Mesothelial cell of epicardium (in vitro differentiated cells): ENCODE data around the gene TATDN3. TPM values are rescaled to one million over a fixed set of nuclear protein-coding genes. Genes with fewer than 3 reads are reported as not detected.

Experiments used
- DNase-seq, 2 experiments: peaks; one replicate each; pipeline ENCODE4 v3.0.0; 2021; ENCODE audit warnings: low spot score in 2 of 2; ENCODE audit not compliant: unreplicated experiment in 2 of 2
- H3K27ac Mint-ChIP-seq: 2 replicates; pipeline ENCODE4 v1.8.0; 2021; ENCODE audit warnings: mixed read lengths
- H3K27me3 Mint-ChIP-seq: 2 replicates; pipeline ENCODE4 v1.8.0; 2021; ENCODE audit warnings: low read depth, mixed read lengths
- H3K36me3 Mint-ChIP-seq: 2 replicates; pipeline ENCODE4 v1.8.0; 2021; ENCODE audit warnings: mixed read lengths
- H3K4me1 Mint-ChIP-seq: 2 replicates; pipeline ENCODE4 v1.8.0; 2021; ENCODE audit warnings: mixed read lengths
- H3K4me3 Mint-ChIP-seq: 2 replicates; pipeline ENCODE4 v1.8.0; 2021; ENCODE audit warnings: mild to moderate bottlenecking, moderate library complexity, mixed read lengths
- H3K9me3 Mint-ChIP-seq: 2 replicates; pipeline ENCODE4 v1.8.0; 2021; ENCODE audit warnings: mixed read lengths
- CTCF ChIP-seq: fragments of 200-600 bp; sonication (generic); IDR thresholded peaks from one replicate; pipeline ENCODE4 v1.5.0; 2021; ENCODE audit warnings: antibody characterized with exemption; ENCODE audit not compliant: unreplicated experiment
- total RNA-seq: library from RNA; stranded (reverse); gene quantifications from 3 replicates; pipeline ENCODE4 v1.2.1, GENCODE V29; 2021

Gene TATDN3
- 11.3 to 15.1 TPM (median 14.3 TPM) in 3 replicates for total RNA-seq

- peak; percentile 87 to 99 for DNase-seq
- Mint-ChIP-seq H3K36me3 (peaks cover 4% of the 10 kb centered on the region), H3K4me3 (peak within 1 kb of the TSS; percentile 99), H3K27ac (peak within 1 kb of the TSS; percentile 99), H3K4me1 (peaks cover 20% of the 10 kb centered on the region), H3K27me3 (no peaks in the 10 kb centered on the region), H3K9me3 (no peaks in the 10 kb centered on the region)
- TF ChIP-seq CTCF = no peak
These were observed at the start of gene TATDN3, which contains the start of gene NSL1 for GRCh38 chr1:212791676-212792395. TSS of gene TATDN3 (plus strand) at chr1:212791894. CDS start at chr1:212791922, 28 bp downstream. TSS of gene NSL1 (minus strand) at chr1:212791777. CDS start at chr1:212791763, 14 bp downstream.

GRCh38 chr1:212743901-212744475 lies 47.7 kb upstream of the TATDN3 start:
- TF ChIP-seq CTCF = no peak
- no peaks in the 10 kb centered on the region for H3K4me1 Mint-ChIP-seq
- H3K27ac Mint-ChIP-seq = no peak overlapping the region
- H3K27me3 Mint-ChIP-seq = no peaks in the 10 kb centered on the region
- H3K9me3 Mint-ChIP-seq = peaks cover 24% of the 10 kb centered on the region
- no peak overlapping the region for H3K4me3 Mint-ChIP-seq
- DNase-seq = no peak
- peaks cover 39% of the 10 kb centered on the region for H3K36me3 Mint-ChIP-seq

GRCh38 chr1:212745303-212745702 lies 46.4 kb upstream of the TATDN3 start:
- DNase-seq = no peak
- H3K4me3 Mint-ChIP-seq = no peak overlapping the region
- peaks cover 5% of the 10 kb centered on the region for H3K4me1 Mint-ChIP-seq
- peaks cover 39% of the 10 kb centered on the region for H3K36me3 Mint-ChIP-seq
- TF ChIP-seq CTCF = no peak
- no peaks in the 10 kb centered on the region for H3K27me3 Mint-ChIP-seq
- no peak overlapping the region for H3K27ac Mint-ChIP-seq
- peaks cover 24% of the 10 kb centered on the region for H3K9me3 Mint-ChIP-seq

- Mint-ChIP-seq H3K9me3 (peaks cover 19% of the 10 kb centered on the region), H3K27ac (no peak overlapping the region), H3K4me1 (peaks cover 5% of the 10 kb centered on the region), H3K4me3 (no peak overlapping the region), H3K36me3 (peaks cover 34% of the 10 kb centered on the region), H3K27me3 (no peaks in the 10 kb centered on the region)
- no peak for TF ChIP-seq CTCF
- DNase-seq = no peak
These were observed 45.1 kb upstream of the TATDN3 start for GRCh38 chr1:212746546-212746945.

GRCh38 chr1:212749821-212750535 lies 41.7 kb upstream of the TATDN3 start:
- peak; percentile 59 for TF ChIP-seq CTCF
- H3K27ac Mint-ChIP-seq = peak overlapping the region; percentile 85

More at GRCh38 chr1:212749821-212750535, 41.7 kb upstream of the TATDN3 start:
- Mint-ChIP-seq H3K9me3 (peaks cover 8% of the 10 kb centered on the region), H3K36me3 (peaks cover 19% of the 10 kb centered on the region), H3K27me3 (no peaks in the 10 kb centered on the region), H3K4me1 (peaks cover 15% of the 10 kb centered on the region), H3K4me3 (no peak overlapping the region)
- no peak for DNase-seq
